ENCODE measurements around the gene LRRC7.
"Not testable (repeated sequence)": the region's sequence is repeated elsewhere in the genome, so short reads cannot be mapped to it uniquely, and the experiment has no call there.

The LRRC7 gene

DNA sequence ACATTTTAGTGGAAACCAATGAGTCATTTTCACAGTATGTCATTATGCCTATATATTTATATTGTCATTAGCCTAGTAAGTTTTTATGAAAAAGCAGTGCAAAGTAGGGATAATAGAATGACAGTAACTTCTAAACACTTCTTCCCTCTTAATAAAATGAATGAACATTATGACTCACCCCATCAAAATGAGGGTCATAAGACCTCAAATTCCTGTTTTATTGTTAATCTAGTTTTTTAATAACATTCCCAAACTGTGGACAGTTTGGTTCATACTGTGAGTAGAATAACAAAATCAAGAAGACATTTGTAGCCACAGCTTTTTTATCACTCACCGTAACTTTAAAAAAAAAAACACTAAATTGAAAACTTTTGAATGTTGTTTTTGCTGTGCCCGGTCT is 477.1 kb downstream of the LRRC7 start:
- DNase-seq = peak; percentile 86

DNA sequence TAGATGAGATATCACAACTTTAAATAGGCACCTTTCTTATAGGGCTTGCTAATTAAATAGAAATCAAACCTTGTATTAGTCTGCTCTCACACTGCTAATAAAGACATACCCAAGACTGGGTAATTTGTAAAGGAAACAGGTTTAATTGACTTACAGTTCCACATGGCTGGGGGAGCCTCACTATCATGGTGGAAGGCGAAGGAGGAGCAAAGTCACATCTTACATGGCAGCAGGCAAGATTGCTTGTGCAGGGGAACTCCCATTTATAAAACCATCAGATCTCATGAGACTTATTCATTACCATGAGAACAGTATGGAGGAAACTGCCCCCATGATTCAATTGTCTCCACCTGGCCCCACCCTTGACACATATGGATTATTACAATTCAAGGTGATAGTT is 477.9 kb downstream of the LRRC7 start:
- DNase-seq = not testable (repeated sequence)

DNA sequence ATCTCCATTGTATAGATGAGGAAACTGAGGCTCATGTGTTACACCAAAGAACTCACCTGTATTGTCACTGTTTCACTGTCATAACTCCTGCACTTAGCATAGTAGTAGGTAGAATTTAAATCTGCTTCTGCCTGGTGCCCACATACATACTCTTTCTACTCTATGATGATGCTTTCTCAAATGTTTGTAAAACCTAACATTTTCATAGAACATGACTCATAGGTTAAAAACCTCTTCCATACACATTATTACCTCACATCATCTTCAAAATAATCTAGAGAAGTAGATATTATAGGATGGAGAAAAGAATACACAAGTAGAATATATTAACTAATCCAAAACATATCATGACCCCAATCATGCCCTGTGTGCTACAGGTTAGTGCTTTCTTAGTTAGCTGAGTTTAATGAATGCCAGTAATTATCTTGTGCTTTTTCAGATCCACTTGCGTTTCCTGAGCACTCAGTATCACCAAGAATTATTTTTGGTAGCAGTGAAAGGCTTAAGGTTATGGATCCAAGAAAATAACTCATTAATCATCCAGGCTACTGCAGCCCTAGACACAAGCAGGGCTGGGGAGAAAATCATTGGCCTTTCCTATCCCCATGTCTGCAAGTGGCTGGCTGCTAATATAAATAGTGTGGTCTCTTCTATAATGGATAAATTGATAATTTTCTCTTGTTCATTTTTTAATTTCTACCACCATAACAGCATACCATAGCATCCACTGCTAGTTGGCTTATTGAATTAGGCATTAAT is 480.8 kb downstream of the LRRC7 start:
- no peak for DNase-seq

DNA sequence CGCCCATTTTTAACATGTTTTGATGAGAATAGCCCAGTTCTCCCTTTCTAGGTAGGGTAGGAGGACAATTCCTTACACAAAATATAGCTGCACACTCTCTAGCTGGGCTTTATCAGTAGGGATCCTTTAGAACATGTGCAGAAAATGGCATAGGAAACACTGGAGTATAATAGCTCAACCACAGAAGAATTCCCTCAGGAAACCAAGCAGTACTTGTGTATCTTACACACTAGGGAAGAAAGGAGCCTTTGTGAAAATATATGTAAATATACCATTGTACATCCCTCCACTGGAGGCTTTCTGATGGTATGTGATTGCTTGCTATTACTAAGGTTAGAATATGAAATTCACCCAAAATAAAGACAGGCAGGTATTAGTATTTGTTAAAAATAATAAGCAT is 484.2 kb downstream of the LRRC7 start:
- DNase-seq = no peak

DNA sequence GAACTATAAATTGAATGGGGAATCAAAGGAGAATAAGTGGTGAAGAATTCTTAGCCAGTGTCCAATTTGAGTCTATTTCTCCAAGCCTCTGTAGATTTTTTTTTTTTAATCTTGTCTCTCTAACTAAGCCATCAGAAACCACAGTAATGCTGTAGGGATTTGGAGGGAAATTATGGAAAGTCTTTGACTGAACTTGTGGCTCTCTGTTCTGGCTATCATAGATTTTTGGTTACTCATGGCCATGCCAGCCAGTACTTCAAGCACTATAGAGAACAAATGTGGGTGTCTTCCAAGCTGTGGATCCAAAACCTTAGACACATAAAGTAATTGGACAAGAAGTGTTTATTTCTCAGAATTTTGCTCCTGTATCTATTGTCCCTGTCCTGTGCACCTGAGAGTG is 489.8 kb downstream of the LRRC7 start:
- peak; percentile 40 for DNase-seq

DNA sequence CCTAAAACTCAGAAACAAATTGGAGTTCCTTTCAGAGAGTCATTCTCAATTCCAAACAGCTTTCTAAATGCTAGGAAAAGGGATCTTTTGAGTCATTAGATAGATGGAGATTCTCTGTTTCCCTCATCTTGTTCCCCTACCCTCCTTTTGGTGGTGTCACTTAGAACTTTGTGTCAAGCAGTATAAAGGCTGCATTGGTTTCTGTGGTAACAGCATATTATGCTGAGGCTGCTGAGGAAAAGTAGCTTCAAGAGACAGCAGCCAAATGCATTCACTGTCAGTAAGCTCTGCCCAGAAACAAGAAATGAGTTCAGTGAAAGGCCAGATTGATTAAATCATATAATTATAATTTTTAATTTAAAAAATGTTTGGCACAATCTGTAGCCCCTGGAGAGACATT is 493.5 kb downstream of the LRRC7 start:
- DNase-seq = no peak

DNA sequence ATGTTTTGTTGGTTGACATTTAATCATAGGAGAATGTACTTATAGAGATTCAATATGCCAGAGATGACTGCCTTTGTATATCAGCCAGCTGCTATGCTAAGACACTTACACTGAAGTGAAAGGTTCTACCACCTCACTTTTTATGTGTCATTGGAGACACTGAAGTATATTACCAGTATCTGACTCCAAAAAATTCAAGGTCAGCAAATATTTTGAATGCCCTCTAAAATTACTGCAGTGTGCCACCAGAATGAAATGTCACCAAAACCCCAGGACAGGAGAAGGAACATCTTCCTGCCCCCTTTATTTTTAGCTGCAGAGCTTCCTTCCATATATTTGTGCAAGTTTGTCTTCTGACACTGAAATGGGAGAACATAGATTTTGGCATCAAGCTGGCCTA is 496.1 kb downstream of the LRRC7 start:
- DNase-seq = no peak

DNA sequence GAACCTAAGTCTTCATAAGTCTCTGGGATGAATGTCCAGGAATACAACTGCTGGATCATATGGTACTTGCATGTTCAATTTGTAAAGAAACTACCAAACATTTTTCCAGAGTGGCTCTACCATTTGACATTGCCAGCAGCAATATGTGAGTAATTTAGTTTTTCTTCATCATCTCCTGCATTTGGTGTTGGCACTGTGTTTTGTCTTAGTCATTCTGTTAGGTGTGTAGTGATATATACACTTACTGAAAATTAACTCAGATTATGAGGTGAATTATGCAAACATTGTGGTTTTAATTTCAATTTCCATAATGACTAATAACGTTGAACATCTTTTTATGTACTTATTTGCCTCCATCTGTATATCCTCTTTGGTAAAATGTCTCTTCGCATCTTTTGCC is 499.0 kb downstream of the LRRC7 start:
- DNase-seq = no peak

DNA sequence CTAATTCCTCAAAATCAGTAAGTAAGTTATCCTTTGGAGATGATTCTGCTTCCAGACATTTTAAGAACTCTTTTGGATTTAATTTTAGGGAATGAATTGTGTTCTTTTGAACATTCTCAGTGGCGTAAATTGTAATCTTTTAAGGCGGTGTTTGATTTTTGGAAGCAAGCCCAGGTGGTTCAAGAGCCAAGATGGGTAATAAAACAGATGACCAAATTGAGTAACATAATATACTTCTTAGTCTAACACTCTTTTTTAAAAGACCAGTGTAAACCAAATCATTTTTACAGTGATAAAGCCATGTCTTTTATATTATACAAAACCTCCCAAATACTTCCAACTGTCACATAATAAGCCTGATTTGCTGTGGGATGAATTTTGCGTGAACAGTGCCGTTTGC is 503.9 kb downstream of the LRRC7 start:
- peak; percentile 26 for DNase-seq

DNA sequence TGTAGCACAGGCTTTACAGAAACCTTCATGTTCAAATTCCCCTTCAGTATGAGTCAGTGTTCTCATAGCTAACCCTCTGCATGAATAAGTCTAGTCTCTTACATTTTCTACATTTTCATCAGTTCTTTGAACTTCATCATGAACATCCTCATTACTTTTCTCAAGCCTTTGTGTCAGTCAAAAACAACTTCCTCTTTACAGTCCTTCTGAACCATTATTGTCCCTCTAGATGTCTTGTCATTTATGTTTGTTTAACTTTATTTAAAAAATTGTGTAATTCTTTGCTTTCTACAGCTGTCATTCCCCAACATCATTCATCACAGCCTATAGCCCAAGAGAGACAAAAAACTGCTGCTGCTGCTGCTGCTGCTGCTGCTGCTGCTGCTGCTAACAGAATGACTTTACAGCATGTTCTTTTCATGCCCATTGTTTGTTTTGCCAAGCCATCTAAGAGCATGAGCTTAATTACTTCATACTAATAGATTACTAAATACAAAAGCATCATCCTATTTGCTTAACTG is 504.6 kb downstream of the LRRC7 start:
- peak; percentile 67 for DNase-seq

DNA sequence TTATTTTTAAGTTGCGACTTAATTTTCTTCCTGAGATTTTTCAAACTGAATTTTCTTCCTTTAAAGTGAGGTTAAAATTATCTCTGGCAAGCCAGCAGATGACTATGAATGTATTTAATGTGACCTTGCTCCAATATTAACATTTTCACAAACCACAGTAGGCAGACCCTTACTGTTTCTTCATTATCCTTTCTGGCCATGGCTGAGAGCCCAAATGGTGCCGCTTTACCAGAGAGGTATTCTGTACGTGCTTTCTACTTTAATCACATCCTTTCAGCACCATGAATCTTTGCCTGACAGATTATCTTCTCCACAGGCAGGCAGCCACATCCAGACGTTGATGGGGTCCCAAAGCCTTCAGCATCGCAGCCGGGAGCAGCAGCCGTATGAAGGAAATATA is 508.0 kb downstream of the LRRC7 start:
- DNase-seq = peak; percentile 46

DNA sequence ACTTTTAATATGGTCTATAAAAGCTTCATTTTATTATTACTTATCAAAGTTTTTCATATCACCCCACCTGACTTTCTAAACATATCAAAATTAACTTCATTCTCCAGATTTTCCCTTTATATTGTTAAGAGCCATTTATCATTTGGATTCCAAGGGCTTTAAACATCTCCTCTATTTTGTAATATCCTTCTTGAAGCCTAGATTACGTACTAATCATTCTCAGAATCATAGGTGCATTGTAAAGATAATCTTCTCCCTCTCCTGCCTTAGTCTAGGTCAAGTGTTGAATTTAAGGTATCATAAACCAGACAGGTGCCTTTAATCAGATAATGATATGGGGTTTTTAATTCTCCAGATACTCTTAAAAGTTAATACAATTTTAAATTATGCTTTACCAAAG is 509.3 kb downstream of the LRRC7 start:
- no peak for DNase-seq

DNA sequence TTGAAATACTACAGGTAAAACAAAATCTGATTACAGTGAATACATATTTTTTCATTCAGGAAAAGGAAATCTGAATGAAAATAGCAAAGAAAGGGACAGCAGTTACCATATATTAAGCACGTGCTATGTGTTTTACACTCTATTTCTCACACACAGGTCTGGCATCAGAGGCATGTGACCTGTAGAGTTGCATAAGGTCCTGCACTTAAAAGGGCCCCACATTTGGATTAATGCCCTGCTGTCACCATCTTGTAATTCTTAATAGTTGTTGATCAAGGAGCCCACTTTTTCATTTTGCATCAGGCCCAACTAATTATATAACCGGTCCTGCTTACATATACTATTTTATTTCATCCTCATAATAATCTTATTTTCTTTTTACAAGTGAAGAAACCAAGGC is 511.8 kb downstream of the LRRC7 start:
- DNase-seq = no peak

DNA sequence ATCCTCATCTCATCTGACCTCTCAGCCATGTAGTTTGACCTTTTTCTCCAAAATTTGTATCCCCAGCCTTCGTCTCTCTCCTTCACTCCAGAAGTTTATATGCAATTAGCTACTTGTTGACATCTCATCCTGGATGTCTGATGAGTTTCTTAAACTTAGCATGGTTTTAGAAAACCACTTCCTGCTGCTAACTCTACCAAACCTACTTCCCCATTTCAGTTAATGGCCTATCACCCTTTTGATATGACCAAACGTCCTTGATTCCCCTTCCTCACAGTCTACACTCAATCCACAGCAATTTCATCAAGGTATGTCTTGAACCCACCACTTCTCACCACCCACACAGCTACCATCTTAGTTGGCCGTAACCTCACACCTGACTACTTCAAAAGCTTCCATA is 515.8 kb downstream of the LRRC7 start:
- no peak for DNase-seq

DNA sequence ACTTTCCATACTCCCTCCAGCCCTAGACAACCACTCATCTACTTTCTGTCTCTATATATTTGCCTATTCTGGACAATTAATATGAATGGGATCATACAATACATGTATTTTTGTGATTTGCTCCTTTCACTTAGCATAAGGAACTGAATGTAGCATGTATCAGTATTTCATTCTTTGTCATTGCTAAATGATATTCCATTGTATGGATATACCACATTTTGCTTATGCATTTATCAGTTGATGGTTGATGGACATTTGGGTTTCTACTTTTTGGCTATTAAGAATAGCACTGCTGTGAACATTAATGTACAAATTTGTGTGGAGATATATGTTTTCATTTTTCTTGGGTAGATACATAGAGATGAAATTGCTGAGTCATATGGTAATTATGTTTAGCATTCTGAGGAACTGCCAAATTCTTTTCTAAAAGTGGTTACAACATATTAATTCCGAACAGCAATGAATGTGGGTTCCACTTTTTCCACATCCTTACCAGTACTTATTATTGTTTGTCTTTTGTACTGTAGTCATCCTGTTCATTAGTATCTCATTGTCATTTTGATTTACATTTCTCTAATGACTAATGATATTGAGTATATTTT is 516.7 kb downstream of the LRRC7 start:
- DNase-seq = peak; percentile 82

DNA sequence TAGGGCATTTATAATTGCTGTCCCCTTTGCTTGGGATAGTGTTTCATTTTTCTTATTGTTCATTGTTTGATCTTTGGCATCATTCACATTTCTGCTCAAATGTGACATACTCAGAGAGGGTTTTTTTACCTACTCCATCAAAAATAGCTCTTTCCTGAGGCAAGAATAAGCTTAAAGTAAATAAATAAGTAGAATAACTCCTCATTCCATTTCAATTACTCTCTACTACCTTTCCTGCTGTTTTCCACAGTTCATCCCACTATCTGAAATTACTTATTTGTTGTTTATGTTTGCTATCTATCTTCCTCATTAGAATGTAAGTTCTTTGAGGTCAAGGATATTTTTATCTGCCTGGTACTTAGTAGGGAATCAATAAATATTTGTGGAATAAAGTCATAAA is 517.8 kb downstream of the LRRC7 start:
- no peak for DNase-seq

DNA sequence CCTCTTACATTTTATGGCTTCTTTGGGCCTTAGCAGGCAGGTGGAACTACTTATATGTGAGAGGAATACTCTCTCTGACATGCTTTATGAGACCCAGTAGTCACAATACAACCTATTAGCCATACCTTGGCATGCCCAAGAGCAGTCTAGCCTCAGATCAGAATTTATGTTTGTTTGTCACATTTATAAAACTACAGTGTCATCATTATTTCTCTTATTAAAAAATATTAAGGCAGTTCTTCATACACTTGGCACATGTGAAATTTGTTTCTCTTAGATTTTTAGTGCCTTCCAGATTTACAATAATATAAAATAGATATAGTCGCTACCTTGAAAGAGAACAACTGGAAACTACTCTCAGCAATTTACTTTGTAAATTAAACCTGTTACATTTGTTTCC is 519.2 kb downstream of the LRRC7 start:
- DNase-seq = no peak

DNA sequence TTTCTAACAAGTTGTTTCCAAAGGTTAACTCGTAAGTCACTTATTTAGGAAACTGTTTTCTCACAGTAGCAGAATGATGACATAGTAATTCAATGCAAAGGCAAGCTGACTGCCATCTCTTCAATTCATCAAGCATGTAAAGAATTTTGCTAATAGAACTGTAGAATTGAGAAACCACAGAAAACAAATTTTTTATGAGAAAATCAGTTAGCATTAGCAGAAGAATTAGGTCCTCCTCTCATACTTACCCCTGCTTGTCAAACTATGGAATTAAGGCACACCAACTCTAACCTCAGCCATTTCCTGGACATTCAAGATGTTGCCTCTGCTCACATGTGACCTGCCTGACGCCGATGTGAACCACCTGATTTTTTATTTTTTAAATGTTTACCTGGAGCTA is 522.4 kb downstream of the LRRC7 start:
- DNase-seq = peak; percentile 81

DNA sequence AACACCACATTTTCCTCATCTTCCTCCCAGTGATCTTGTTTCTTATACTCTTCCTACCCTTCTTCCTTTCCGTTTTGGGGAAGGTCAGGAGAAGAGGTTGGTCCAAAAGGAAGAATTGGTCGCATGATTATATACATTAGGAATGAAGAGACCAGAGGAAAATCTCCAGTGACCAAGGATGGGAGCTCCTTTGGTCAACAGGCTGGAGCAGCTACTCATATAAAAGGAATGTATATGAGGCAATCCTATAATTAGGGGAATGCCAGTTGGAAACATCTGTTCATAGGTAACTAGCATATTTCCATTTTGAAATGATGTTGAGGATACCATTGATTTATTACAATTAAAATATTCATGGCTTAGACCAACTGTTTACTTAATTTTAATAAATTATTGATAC is 523.2 kb downstream of the LRRC7 start:
- DNase-seq = peak; percentile 89

DNA sequence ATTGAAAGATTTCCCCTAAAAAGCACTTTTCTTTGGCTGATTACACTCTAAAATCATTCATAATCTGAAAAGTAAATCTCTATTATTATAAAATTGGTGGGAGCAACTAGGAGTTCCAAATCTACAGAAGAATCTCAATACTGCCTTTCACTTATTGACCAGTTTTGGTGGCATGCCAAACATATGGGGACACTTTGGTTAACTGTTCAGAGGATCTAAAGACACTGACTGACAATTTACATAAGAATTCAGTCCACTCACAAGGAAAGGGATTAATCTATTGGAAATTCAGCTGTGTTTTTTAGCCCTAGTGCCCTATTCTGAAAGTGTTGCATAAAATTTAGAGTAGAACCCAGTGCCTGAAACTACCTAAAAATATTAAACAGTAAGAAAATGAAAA is 524.1 kb downstream of the LRRC7 start:
- peak; percentile 26 for DNase-seq

DNA sequence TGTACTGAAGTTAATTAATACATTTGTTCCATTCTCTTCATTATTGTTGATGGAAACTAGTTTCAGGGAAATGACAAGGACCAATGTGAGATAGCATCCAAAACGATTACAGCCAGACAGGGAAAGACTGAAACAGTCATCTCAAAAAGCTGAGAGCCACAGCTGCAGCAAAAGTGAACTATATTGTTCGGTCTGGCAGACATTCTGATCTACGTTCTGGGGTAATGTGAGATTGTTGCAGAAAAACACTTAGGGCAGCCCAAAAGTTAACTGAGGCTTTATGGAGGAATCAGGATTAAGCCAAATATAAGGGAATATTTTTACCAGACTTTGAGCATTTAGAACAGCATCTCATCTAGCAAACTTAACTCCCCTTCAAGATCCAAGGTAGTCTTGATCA is 524.8 kb downstream of the LRRC7 start:
- DNase-seq = no peak

DNA sequence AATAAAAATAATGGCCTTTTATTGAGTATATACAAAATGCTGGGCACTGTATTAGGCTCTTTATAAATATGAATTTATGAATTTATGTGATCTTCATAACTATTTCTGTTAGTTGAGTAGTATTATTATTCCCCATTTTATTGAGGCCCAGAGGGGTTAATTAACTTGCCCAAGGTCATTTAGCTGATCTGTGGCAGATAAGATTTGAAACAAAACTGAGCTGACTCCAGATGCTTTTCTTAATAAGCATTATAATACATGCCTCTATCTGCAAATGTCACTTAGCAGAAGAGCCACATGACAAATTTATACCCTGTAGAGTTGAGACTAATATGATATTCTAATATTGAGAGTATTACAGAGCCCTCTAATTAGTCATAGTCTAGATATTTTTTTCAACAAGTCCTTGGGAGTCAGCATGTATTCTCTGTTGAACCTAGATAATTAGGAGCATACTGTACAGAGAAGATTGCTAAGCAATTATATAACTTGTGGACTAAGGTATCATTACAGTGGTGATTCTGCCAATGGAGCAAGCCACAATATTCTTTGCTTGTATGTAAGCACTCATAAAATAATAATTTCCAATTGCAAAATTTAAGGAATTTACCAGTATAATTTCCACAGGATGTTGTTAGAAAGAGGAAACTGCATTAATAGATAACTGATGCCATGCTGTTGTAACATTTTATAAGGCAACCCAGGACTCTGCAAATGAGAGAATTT is 525.7 kb downstream of the LRRC7 start:
- DNase-seq = no peak

DNA sequence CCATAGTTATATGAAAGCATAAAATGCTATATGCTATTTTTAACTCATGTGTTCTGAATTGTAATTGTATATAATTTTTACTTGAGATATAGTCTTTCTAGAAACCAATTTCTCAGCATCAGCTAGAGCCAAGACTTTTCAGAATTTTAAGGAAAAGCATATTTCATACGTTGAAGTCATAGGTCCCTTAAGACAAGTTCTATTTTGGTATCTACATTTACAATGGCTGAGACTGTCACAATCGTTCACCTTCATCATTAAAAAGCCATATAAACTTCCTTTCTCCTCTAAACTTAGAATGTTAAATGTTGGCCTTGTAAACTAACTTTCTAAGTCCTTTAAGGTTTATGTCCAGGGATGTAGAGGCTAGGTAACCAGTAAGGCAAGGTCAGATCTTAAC is 533.5 kb downstream of the LRRC7 start:
- DNase-seq = no peak

DNA sequence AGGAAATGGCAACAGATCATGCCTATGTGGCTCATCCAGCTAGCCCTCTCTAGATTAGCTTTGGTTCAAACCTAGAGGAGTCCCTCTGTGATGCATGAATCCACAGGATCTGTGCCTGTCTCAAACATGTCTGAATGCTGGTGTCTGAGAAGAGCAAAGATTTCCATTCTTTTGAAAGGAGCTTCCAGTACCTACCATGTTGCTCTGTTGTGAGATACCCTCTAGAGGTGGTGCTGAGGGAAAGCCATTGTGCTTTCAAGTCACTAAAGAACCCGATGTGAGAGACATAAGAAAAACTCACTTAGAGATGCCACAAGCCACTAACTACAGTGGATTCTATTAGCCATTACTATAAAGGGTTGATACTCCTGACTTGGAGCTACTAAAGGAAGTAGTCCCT is 534.1 kb downstream of the LRRC7 start:
- no peak for DNase-seq

Measured in fibroblast of skin of scalp (primary cell).